HCT116 (cell line): ENCODE measurements around the gene KCNIP3. TPM values are rescaled to one million over a fixed set of nuclear protein-coding genes. Genes with fewer than 3 reads are reported as not detected.

Experiments
- ATAC-seq: fragments of 200-7000 bp; cut with Tn5 transposase; 2 replicates; pipeline ENCODE4 v1.9.1; 2020; ENCODE audit warnings: mild to moderate bottlenecking, moderate library complexity
- BruUV-seq: library from RNA; stranded (reverse); fragments of 400-500 nt; replicated peaks from 2 replicates; lab custom pipeline; 2021; lab: Mats Ljungman, UMichigan
- CTCF ChIA-PET: fragments of 300-600 bp; sonication (Branson Sonifier 250); formaldehyde crosslinking; loops from one replicate; lab custom pipeline; 2021; ENCODE audit warnings: antibody characterized with exemption; lab: Charles Lee
- POLR2A ChIA-PET: fragments of 300-600, 350-600 bp; sonication (Branson Sonifier 250); formaldehyde crosslinking; loops from one replicate; lab custom pipeline; 2021; ENCODE audit warnings: antibody characterized with exemption; lab: Charles Lee
- RAD21 ChIA-PET, 2 experiments: fragments of 300-600 bp; sonication (Branson Sonifier 250); formaldehyde crosslinking; loops; one replicate each; lab custom pipeline; 2023; ENCODE audit warnings: low total read pairs in 2 of 2; ENCODE audit not compliant: uncharacterized antibody in 2 of 2, unreplicated experiment in 2 of 2, low non-redundant PET in 1 of 2; lab: Charles Lee
- DNase-seq: peaks from one replicate; pipeline ENCODE4 v3.0.0-alpha.2; 2010; ENCODE audit warnings: low read depth, low spot score
- H2AFZ ChIP-seq: fragments of 200-600 bp; shearing (Covaris generic), sonication (generic); 2 replicates; pipeline ENCODE4 v1.6.1; 2017; ENCODE audit warnings: low read depth, mixed run types, mixed read lengths, antibody characterized with exemption, low read length; ENCODE audit not compliant: poor library complexity, severe bottlenecking
- H3K27ac ChIP-seq: 2 replicates; pipeline ENCODE4 v1.5.1; 2012; ENCODE audit warnings: low read depth, low read length
- H3K27me3 ChIP-seq: fragments of 200-600 bp; sonication (generic); 2 replicates; pipeline ENCODE4 v1.6.1; 2016; ENCODE audit warnings: mixed run types, low read length, mixed read lengths; ENCODE audit not compliant: insufficient read depth
- H3K36me3 ChIP-seq, 2 experiments: fragments of 200-500 bp in 1 of 2; fragments of 200-600 bp in 1 of 2; sonication (Bioruptor generic) in 1 of 2; sonication (generic) in 1 of 2; 2 replicates each; pipeline versions ENCODE4 v1.5.1 to v1.6.1; 2014 to 2016; ENCODE audit warnings: low read length in 2 of 2, inconsistent platforms in 1 of 2, mixed read lengths in 1 of 2, mixed run types in 1 of 2; ENCODE audit not compliant: insufficient read depth in 2 of 2, control insufficient read depth in 1 of 2
- H3K4me1 ChIP-seq, 2 experiments: fragments of 200-600 bp in 1 of 2; sonication (generic) in 1 of 2; 2 replicates each; pipeline versions ENCODE4 v1.5.1 to v1.6.1; 2012 to 2017; ENCODE audit warnings: low read length in 2 of 2, inconsistent platforms in 1 of 2, mild to moderate bottlenecking in 1 of 2, mixed read lengths in 1 of 2, mixed run types in 1 of 2, moderate library complexity in 1 of 2; ENCODE audit not compliant: insufficient read depth in 2 of 2, control insufficient read depth in 1 of 2
- H3K4me2 ChIP-seq: fragments of 200-600 bp; sonication (generic); 2 replicates; pipeline ENCODE4 v1.6.1; 2017; ENCODE audit warnings: mixed run types, low read length, mixed read lengths
- H3K4me3 ChIP-seq, 2 experiments: fragments of 200-600 bp in 1 of 2; sonication (generic) in 1 of 2; replicated peaks in 1 of 2; 2 replicates each; pipeline ENCODE4 v1.5.1; 2011 to 2016; ENCODE audit warnings: low read length in 2 of 2, control low read depth in 1 of 2, low read depth in 1 of 2, mild to moderate bottlenecking in 1 of 2, mixed read lengths in 1 of 2, mixed run types in 1 of 2
- H3K79me2 ChIP-seq: fragments of 200-600 bp; sonication (generic); 2 replicates; pipeline ENCODE4 v1.6.1; 2017; ENCODE audit warnings: mild to moderate bottlenecking, mixed run types, low read length, moderate library complexity, mixed read lengths; ENCODE audit not compliant: insufficient read depth
- H3K9ac ChIP-seq: fragments of 200-600 bp; sonication (generic); 2 replicates; pipeline ENCODE4 v1.6.1; 2016; ENCODE audit warnings: low read length, mixed read lengths
- H3K9me2 ChIP-seq: fragments of 200-600 bp; sonication (generic), shearing (Covaris generic); 2 replicates; pipeline ENCODE4 v1.6.1; 2017; ENCODE audit warnings: mixed run types, mild to moderate bottlenecking, moderate library complexity; ENCODE audit not compliant: insufficient read depth
- H3K9me3 ChIP-seq, 2 experiments: fragments of 200-500 bp in 1 of 2; fragments of 200-600 bp in 1 of 2; sonication (Bioruptor generic) in 1 of 2; sonication (generic) in 1 of 2; 2 replicates each; pipeline ENCODE4 v1.6.1; 2014 to 2017; ENCODE audit warnings: low read length in 2 of 2, mixed read lengths in 2 of 2, inconsistent platforms in 1 of 2, low read depth in 1 of 2, mild to moderate bottlenecking in 1 of 2, mixed run types in 1 of 2, moderate library complexity in 1 of 2; ENCODE audit not compliant: control insufficient read depth in 1 of 2, insufficient read depth in 1 of 2
- H4K20me1 ChIP-seq: fragments of 200-600 bp; sonication (generic), shearing (Covaris generic); 2 replicates; pipeline ENCODE4 v1.6.1; 2017; ENCODE audit warnings: mixed run types, mild to moderate bottlenecking, moderate library complexity; ENCODE audit not compliant: insufficient read depth
- EGR1 ChIP-seq: IDR thresholded peaks from 2 replicates; pipeline ENCODE4 v1.6.1; 2012; ENCODE audit warnings: low read depth
- EZH2 ChIP-seq: fragments of 200-600 bp; sonication (generic); IDR thresholded peaks from 2 replicates; pipeline ENCODE4 v1.6.1; 2017; ENCODE audit warnings: antibody characterized with exemption, mixed run types
- EZH2phosphoT487 ChIP-seq: fragments of 200-600 bp; IDR thresholded peaks from 2 replicates; pipeline ENCODE4 v1.6.1; 2018; ENCODE audit warnings: antibody characterized with exemption, borderline replicate concordance
- FOSL1 ChIP-seq: IDR thresholded peaks from 2 replicates; pipeline ENCODE4 v1.6.1; 2012; ENCODE audit warnings: low read depth
- POLR2A ChIP-seq: IDR thresholded peaks from 2 replicates; pipeline ENCODE4 v1.7.0; 2011; ENCODE audit warnings: borderline replicate concordance; ENCODE audit not compliant: insufficient read depth, insufficient read length; ENCODE audit errors: extremely low read depth
- POLR2AphosphoS5 ChIP-seq: IDR thresholded peaks from 2 replicates; pipeline ENCODE4 v1.6.1; 2011; ENCODE audit warnings: mild to moderate bottlenecking, low read depth, low read length, moderate library complexity
- SIN3A ChIP-seq: IDR thresholded peaks from 2 replicates; pipeline ENCODE4 v1.6.1; 2012; ENCODE audit warnings: low read depth
- SP1 ChIP-seq: IDR thresholded peaks from 2 replicates; pipeline ENCODE4 v1.6.1; 2012; ENCODE audit warnings: low read depth
- SRF ChIP-seq: IDR thresholded peaks from 2 replicates; pipeline ENCODE4 v1.6.1; 2012; ENCODE audit warnings: low read depth
- YY1 ChIP-seq: IDR thresholded peaks from 2 replicates; pipeline ENCODE4 v1.6.1; 2011; ENCODE audit warnings: low read length, low read depth, moderate library complexity, mild to moderate bottlenecking; ENCODE audit not compliant: insufficient replicate concordance; ENCODE audit errors: extremely low read depth
- ZFX ChIP-seq: fragments of 450-650 bp; IDR thresholded peaks from 2 replicates; pipeline ENCODE4 v1.6.1; 2017
- intact Hi-C: fragments of 100-400 bp; cut with micrococcal nuclease; formaldehyde crosslinking; loops from 2 replicates; pipeline ENCODE4 v1.10.0; 2022
- total RNA-seq: library from RNA; stranded (reverse); gene quantifications from one replicate; pipeline ENCODE4 v1.2.1, GENCODE V29; 2021; ENCODE audit not compliant: unreplicated experiment

KCNIP3 gene
- total RNA-seq, 1 experiment from 2014 or later: 3.1 TPM

DNA sequence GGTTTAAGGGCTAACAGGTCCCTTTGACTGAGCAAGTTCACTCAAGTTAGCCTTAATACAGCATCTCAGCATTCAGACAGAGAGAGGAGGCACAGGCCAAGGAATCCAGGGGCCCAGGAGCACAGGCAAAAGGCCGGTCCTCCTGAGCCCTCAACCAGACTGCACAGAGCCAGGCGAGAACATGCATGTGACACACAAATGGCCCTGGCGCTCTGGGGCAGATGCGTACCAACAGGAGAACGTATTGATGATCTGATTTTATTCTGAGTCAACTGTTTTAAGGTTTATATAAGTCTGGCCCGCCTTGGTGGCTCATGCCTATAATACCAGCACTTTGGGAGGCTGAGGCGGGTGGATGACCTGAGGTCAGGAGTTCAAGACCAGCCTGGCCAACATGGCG lies 34.9 kb downstream of the KCNIP3 start:
- no peaks in the 10 kb centered on the region for H4K20me1 ChIP-seq
- CTCF ChIA-PET: no interaction called here
- TF ChIP-seq FOSL1: no peak
- no peak overlapping the region for H3K9ac ChIP-seq
- H2AFZ ChIP-seq: no peak overlapping the region
- H3K79me2 ChIP-seq: no peaks in the 10 kb centered on the region
- RAD21 ChIA-PET: no interaction called here
- H3K4me2 ChIP-seq: no peak overlapping the region
- no peak for DNase-seq
- H3K27me3 ChIP-seq: no peaks in the 10 kb centered on the region
- H3K4me3 ChIP-seq: no peak overlapping the region
- no TSS peak for BruUV-seq
- no peaks in the 10 kb centered on the region for H3K9me2 ChIP-seq
- H3K4me1 ChIP-seq: peaks cover 16 to 22% of the 10 kb centered on the region in 2 experiments; a peak in 3 of 4 replicates
- H3K9me3 ChIP-seq: no peaks in the 10 kb centered on the region
- no peaks in the 10 kb centered on the region for H3K36me3 ChIP-seq
- ATAC-seq: no peak
- POLR2A ChIA-PET: no interaction called here
- intact Hi-C loops: no loop called here
- H3K27ac ChIP-seq: no peak overlapping the region

DNA sequence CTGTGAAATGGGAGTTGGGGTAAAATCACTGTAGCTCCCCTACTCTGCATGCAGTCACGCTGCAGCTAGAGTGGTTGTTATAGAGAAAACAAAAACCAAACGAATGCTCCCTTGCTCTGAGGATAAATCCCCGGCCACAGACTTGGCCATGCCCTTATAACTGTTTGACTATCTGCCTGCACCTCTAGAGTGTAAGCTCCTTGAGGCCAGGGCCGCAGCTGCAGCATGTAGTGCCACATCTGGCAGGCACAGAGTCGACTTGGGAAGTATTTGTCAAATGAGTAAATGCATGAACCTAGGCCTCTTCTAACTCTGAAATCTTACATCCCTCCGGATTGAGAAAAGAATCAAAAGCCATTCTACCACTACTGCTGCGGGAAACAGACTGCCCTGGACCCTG lies 35.9 kb downstream of the KCNIP3 start:
- no peaks in the 10 kb centered on the region for H4K20me1 ChIP-seq
- H2AFZ ChIP-seq: no peak overlapping the region
- intact Hi-C loops: no loop called here
- TF ChIP-seq FOSL1 (no peak), EGR1 (no peak), SIN3A (no peak), EZH2phosphoT487 (no peak), POLR2A (no peak), EZH2 (no peak), SRF (no peak), YY1 (no peak), POLR2AphosphoS5 (no peak), SP1 (no peak), ZFX (no peak)
- ChIA-PET POLR2A (interaction anchor here (1.4 kb wide), 1 partner anchor 12 kb away, joined by 5 read pairs; no protein-coding TSS in a partner anchor), CTCF (interaction anchor here (1.2 kb wide), 1 partner anchor 12 kb away, joined by 3 read pairs; no protein-coding TSS in a partner anchor), RAD21 (no interaction called here)
- no TSS peak for BruUV-seq
- ATAC-seq (no peak), DNase-seq (no peak)
- H3K36me3 ChIP-seq: no peaks in the 10 kb centered on the region
- H3K27me3 ChIP-seq: no peaks in the 10 kb centered on the region
- H3K4me1 ChIP-seq: peaks cover 16 to 22% of the 10 kb centered on the region in 2 experiments; a peak in 3 of 4 replicates
- H3K9ac ChIP-seq: no peak overlapping the region
- H3K27ac ChIP-seq: no peak overlapping the region; the same call in 1 of the 2 replicates
- H3K9me2 ChIP-seq: no peaks in the 10 kb centered on the region
- no peaks in the 10 kb centered on the region for H3K9me3 ChIP-seq
- H3K4me3 ChIP-seq: no peak overlapping the region
- no peaks in the 10 kb centered on the region for H3K79me2 ChIP-seq
- no peak overlapping the region for H3K4me2 ChIP-seq
